ENCODE data around the gene FAS.

- TF ChIP-seq EZH2 (IDR thresholded peaks at IDR 0.05) (no peak), CTCF (IDR thresholded peaks at IDR 0.05 in 2 of 3, conservative IDR thresholded peaks at IDR 0.05 in 1 of 3; ENCODE audit: borderline replicate concordance in 1 of 3, insufficient read depth in 1 of 3, low read depth in 2 of 3, low read length in 2 of 3) (no peak), CEBPB (IDR thresholded peaks at IDR 0.05; ENCODE audit: low read depth) (no peak), EZH2phosphoT487 (IDR thresholded peaks at IDR 0.05; ENCODE audit: borderline replicate concordance) (no peak), EGR1 (IDR thresholded peaks at IDR 0.05; ENCODE audit: low read depth) (no peak), POLR2AphosphoS5 (IDR thresholded peaks at IDR 0.05; ENCODE audit: low read depth, low read length) (no peak), ATF3 (IDR thresholded peaks at IDR 0.05) (no peak), POLR2A (IDR thresholded peaks at IDR 0.05; ENCODE audit: borderline replicate concordance, extremely low read depth, insufficient read depth, insufficient read length) (no peak), MAX (IDR thresholded peaks at IDR 0.05) (no peak)
Measured at GRCh38 chr10:89043052-89043451, 52.5 kb downstream of the FAS start.

Data from HCT116 (cell line).